SHP77 (cell line): ENCODE measurements around the gene BEX3.

ENCODE experiments used
- DNase-seq, 2 experiments: peaks; one replicate each; lab custom pipeline; 2025; lab: John Stamatoyannopoulos, UW

Gene BEX3

DNA sequence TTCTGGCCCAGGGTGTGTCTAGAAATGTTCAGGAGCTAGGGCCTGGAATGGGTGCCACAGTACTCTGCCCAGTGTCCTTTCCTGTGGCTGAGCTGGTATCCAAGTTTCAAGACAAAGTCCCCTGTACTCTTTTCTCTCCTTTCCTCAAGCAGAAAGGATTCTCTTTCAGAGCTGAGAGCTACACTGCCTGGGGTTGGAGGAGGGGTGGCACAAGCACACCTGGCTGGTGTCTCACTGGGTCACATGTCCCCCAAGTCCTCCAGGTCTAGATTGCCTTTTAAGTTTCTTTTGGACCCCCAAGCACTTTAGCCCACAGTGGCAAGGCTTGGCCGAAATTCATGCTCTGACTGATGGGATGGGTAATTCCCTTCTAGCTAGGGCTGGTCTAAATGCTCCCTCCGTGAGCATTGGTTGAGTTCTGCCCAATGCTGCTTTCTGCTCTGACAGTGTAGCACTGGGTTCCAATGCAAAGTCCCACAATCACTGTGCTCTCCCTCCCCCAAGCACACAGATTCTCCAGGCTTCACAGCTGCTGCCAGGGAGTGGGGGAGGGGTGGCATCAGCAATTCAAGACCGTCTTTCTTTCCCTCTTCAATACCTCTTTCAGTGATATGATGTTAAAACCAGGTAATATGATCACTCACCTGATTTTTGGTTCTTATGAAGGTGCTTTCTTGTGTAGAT is 47.8 kb downstream of the BEX3 start:
- DNase-seq: no peak
